Activated T-helper 9 cell treated with anti-CD3 and anti-CD28 coated beads, Interleukin-2, amount 50 U/mL, for 16 hours (primary cell): Measurements from ENCODE around the gene DCLRE1A.
"Not testable (repeated sequence)": the region's sequence is repeated elsewhere in the genome, so short reads cannot be mapped to it uniquely, and the experiment has no call there.

Experiments used
- DNase-seq: peaks from one replicate; pipeline ENCODE4 v3.0.0-alpha.2; 2020; ENCODE audit warnings: low read depth

Gene DCLRE1A

GRCh38 chr10:113857210-113857609 is 3.3 kb upstream of the DCLRE1A start:
- DNase-seq: no peak

GRCh38 chr10:113856563-113856962 is 2.7 kb upstream of the DCLRE1A start:
- no peak for DNase-seq

- peak; percentile 19 for DNase-seq
Measured at GRCh38 chr10:113854761-113855588, 1.1 kb upstream of the DCLRE1A start.

GRCh38 chr10:113853578-113854012 is 287 bp downstream of the DCLRE1A start:
- no peak for DNase-seq

GRCh38 chr10:113849946-113850345 is 3.9 kb downstream of the DCLRE1A start:
- DNase-seq: no peak

GRCh38 chr10:113849140-113849803 is 4.6 kb downstream of the DCLRE1A start:
- no peak for DNase-seq

GRCh38 chr10:113846036-113846435 is 7.8 kb downstream of the DCLRE1A start:
- DNase-seq: no peak

GRCh38 chr10:113843972-113844485 is 9.9 kb downstream of the DCLRE1A start:
- no peak for DNase-seq

- DNase-seq: no peak
Measured at GRCh38 chr10:113842171-113842570, 11.7 kb downstream of the DCLRE1A start.

- not testable (repeated sequence) for DNase-seq
Measured at GRCh38 chr10:113828567-113828966, 25.3 kb downstream of the DCLRE1A start.

- DNase-seq: no peak
Measured at GRCh38 chr10:113825791-113826190, 28.1 kb downstream of the DCLRE1A start.

GRCh38 chr10:113823389-113823788 is 30.5 kb downstream of the DCLRE1A start:
- DNase-seq: no peak

GRCh38 chr10:113822174-113822573 is 31.7 kb downstream of the DCLRE1A start:
- no peak for DNase-seq

- DNase-seq: not testable (repeated sequence)
Measured at GRCh38 chr10:113821306-113821705, 32.6 kb downstream of the DCLRE1A start.

GRCh38 chr10:113820507-113820906 is 33.4 kb downstream of the DCLRE1A start:
- no peak for DNase-seq

- DNase-seq: no peak
Measured at GRCh38 chr10:113819989-113820388, 33.9 kb downstream of the DCLRE1A start.

GRCh38 chr10:113814700-113815099 is 39.2 kb downstream of the DCLRE1A start:
- DNase-seq: not testable (repeated sequence)

- DNase-seq: no peak
Measured at GRCh38 chr10:113808168-113808567, 45.7 kb downstream of the DCLRE1A start.

GRCh38 chr10:113806503-113806902 is 47.4 kb downstream of the DCLRE1A start:
- DNase-seq: no peak

- no peak for DNase-seq
Measured at GRCh38 chr10:113802997-113803396, 50.9 kb downstream of the DCLRE1A start.

GRCh38 chr10:113801569-113801968 is 52.3 kb downstream of the DCLRE1A start:
- DNase-seq: no peak

GRCh38 chr10:113791691-113792090 is 62.2 kb downstream of the DCLRE1A start:
- no peak for DNase-seq

- DNase-seq: no peak
Measured at GRCh38 chr10:113788604-113789083, 65.2 kb downstream of the DCLRE1A start.
